ENCODE results near the gene TICRR.
A peak's percentile ranks its signal among the peaks of the same experiment; 100 is the strongest.
"Not testable (repeated sequence)": the region's sequence is repeated elsewhere in the genome, so short reads cannot be mapped to it uniquely, and the experiment has no call there.

The TICRR gene, protein sequence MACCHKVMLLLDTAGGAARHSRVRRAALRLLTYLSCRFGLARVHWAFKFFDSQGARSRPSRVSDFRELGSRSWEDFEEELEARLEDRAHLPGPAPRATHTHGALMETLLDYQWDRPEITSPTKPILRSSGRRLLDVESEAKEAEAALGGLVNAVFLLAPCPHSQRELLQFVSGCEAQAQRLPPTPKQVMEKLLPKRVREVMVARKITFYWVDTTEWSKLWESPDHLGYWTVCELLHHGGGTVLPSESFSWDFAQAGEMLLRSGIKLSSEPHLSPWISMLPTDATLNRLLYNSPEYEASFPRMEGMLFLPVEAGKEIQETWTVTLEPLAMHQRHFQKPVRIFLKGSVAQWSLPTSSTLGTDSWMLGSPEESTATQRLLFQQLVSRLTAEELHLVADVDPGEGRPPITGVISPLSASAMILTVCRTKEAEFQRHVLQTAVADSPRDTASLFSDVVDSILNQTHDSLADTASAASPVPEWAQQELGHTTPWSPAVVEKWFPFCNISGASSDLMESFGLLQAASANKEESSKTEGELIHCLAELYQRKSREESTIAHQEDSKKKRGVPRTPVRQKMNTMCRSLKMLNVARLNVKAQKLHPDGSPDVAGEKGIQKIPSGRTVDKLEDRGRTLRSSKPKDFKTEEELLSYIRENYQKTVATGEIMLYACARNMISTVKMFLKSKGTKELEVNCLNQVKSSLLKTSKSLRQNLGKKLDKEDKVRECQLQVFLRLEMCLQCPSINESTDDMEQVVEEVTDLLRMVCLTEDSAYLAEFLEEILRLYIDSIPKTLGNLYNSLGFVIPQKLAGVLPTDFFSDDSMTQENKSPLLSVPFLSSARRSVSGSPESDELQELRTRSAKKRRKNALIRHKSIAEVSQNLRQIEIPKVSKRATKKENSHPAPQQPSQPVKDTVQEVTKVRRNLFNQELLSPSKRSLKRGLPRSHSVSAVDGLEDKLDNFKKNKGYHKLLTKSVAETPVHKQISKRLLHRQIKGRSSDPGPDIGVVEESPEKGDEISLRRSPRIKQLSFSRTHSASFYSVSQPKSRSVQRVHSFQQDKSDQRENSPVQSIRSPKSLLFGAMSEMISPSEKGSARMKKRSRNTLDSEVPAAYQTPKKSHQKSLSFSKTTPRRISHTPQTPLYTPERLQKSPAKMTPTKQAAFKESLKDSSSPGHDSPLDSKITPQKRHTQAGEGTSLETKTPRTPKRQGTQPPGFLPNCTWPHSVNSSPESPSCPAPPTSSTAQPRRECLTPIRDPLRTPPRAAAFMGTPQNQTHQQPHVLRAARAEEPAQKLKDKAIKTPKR (N-terminal part only)
- total RNA-seq = 0.62 to 2.1 reads per million in 2 donors

DNA sequence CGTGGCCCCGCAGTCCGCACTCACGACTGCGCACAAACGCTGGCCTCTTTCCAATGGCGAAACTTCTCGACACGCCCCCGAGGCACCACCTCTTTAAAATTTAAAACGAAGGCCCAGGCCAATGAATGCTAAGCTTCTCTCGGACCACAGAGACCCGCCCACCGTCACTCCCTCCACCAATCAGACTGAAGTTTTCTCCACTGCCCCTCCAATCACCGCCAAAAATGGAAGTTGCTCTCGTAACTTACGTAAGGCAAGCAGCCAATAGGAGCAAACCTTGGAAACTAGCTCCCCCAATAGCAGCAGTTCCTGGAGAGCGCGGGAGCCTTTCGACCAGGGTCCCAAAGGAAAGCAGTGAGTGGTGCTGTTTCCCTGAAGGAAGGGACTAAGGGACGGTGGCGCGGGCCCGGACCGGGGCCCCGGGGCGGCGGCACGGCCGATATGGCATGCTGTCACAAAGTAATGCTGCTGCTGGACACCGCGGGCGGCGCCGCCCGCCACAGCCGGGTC is at the start of gene TICRR:
TICRR (plus strand) TSS at position 324 of the 510 bp plus-strand sequence; CDS start at position 442, 118 bp downstream.
- DNase-seq = peak; percentile 73 to 99 (median 92)

DNA sequence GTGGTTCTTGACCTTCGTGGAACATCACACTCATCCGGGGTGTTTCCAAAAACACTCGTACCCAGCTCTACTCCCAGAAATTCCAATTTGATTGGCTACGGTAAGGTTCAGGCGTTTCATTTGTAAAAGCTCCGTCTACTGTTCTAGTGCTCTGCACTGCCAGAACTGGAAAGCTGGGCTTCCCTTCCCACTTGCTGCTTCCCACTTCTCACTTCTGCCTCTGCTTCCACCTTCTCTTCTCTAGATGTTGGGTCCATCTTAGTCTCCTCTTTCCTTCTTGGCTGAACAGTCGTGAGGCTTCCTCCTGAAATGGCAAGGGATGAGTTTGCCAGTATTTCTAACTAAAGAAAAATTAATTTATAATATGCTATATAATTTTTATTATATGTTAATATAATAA is 49.1 kb upstream of the TICRR start:
- DNase-seq = no peak

DNA sequence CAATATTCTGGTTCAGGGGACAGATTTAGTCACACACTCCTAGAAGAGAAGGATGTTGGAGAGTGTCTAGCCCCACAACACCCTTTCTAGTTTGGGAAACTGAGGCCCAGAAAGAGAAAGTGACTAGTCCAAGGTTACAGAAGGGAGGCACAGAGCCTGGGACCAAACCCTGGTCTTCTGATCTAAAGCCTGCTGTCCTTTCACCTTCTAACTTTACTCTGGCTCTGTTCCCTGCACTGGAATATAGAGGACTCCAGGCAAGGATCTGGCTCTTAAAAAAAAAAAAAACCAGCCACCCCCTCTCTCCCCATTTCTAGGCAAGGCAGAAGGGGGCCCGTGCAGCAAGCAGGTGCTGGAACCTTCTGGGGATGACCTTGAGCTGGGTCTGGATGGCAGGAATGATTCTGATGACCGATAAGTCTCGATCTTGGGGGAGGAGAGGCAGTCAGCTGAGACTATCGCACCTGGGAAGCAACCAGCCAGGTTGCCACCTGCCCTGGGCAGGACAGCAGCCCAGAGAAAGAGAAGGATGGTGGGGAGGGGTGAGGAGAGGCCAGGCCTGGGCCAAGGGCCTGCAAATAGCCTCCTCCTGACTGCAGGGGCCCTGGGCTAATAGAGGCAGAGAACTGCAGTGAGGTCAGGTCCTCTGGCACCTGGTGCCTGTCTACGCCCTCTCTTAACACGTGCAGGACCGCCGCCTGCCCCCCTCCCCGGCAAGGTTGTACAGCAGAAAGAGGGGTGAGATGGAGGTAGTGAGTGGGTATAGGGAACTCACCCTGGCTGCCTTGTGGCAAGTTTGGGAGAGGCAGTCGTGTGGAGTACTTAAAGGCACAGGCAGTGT is 48.4 kb upstream of the TICRR start:
- DNase-seq = no peak

DNA sequence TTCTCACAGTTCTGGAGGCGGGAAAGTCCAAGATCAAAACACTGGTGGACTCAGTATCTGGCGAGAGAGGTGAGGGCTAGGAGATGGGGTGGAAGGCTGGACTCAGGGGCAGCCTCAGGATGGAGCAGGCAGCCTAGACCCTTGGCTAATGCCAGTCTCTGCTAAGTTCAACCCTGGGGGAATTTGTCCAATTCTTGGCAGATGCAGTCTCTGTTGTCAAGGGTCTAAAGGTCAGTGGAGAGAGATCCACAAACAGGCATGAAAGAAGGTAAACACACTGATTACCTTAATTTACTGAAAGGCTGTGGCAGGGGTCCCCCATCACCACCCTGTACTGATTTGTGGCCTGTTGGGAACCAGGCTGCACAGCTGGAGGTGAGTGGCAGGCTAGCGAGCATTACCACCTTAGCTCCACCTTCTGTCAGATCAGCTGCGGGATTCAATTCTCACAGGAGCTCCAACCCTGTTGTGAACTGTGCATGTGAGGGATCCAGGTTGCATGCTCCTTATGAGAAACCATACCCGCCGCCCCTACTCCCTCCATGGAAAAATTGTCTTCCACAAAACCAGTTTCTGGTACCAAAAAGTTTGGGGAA is 46.4 kb upstream of the TICRR start:
- no peak for DNase-seq

DNA sequence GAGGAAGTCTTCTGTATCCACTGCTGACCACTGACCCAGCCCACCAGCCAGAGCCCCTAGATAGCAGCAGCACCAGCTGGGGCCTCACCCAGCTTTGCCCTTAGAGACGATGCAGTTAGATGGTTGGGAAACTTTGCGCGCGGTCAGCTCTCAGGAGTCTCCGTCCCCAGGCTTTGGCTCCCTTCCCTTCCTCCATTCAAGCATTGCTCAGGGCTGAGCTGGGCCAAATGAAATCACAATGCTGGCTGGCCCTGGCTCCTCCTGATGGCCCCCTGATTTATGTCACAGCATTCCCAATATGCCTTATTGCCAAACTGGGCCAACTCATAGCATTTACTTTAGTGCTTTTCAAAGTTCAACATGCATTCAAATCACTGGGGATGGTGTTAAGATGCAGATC is 44.3 kb upstream of the TICRR start:
- DNase-seq = no peak

DNA sequence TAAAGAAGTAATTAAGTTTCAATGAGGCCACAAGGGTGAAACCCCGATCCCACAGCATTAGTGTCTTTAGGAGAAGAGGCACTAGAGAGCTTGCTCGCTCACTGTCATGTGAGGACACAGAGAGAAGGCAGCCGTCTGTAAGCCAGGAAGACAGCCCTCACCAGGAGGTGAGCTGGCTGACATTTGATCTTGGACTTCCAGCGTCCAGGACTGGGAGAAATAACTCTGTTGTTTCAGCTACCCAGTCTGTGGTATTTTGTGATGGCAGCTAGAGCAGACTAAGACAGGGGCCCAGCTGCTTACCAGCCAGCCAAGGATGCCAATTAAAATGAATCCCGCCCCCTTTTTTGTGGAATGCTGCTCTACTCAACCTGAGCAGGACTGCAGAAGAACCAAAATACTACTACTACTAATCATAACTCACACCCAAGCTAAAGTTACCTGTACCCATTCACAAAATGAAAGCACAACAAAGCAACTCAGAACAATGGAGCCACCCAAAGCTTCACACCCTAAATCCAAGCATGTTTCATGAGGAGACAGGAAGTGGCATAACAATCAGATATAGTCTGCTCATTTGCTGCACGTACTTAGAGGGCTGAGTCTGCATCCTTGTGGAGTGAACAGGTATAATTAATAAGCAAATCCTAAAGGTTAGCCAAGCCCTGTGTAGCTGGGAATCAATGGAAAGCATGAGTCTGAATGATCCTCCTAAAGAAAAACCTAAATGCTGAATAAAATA is 43.3 kb upstream of the TICRR start:
- peak in 1 of 5 experiments; percentile 15 for DNase-seq

DNA sequence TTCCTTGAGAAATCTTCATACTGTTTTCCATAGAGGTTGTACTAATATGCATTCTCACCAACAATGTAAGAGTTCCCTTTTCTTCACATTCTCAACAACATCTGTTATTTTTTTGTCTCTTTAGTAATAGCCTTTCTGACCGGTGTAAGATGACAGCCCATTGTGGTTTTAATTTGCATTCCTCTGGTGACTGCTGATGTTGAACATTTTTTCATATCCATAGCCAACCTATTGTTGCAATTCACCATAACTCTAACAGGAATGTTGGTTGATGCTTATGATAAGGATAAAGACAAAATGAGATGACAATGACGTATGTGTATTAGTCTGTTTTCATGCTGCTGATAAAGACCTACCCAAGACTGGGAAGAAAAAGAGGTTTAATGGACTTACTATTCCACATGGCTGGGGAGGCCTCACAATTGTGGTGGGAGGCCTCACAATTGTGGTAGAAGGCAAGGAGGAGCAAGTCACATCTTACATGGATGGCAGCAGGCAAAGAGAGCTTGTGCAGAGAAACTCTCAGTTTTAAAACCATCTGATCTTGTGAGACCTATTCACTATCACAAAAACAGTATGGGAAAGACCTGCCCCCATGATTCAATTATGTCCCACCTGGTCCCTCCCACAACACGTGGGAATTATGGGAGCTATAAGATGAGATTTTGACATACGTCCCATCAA is 41.3 kb upstream of the TICRR start:
- DNase-seq = no peak

DNA sequence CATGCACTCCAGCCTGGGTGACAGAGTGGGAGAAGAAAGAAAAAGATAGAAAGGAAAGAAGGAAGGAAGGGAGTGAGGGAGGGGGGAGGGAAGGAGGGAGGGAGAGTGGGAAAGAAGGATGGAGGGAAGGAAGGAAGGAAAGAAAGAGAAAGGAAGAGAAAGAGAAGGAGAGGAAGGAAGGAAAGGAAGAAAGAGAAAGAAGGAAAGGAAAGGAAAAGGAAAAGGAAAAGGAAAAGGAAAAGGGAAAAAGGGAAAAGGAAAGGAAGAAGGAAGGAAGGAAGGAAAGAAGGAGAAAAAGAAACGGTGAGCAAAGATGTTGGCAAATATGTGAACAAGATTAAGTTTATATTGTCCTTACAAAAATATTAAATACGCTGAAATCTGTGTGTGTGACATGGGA is 36.2 kb upstream of the TICRR start:
- DNase-seq = no peak

DNA sequence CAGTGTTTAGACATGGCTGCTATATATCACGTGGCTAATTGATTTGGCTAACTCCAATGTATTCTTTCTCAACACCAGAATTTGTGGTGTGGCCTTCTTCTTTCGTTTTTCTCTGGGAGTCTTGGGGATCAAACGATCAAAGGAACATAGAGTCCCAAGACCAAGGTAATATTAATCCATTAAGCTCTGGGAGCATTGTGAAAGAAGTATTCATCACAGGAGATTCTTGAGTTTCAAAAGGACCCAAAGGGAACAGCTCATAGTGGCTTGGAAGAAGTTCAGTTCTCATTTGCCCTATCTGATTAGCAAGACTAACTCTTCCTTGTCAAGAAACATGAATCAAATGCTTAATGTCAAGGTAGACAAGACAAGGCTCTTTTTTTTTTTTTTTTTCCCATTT is 32.9 kb upstream of the TICRR start:
- DNase-seq = no peak

DNA sequence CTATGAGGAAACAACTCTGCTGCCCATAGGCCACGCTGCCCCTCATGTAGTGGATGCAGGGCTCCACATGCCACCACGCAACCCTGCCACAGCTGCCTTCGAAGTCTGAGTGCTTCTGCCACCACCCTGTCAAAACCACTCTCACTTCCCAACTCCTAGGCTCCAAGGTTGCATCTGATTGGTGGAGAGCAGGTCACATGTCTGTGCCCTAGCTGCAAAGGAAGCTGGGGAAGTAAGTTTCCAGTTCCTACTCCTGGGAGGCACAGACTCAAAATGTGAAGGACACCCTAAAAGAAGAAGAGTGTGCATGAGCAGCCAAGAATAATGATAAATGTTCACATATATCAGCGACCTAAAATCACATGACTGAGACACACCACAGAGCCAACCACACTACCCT is 31.9 kb upstream of the TICRR start:
- no peak for DNase-seq

DNA sequence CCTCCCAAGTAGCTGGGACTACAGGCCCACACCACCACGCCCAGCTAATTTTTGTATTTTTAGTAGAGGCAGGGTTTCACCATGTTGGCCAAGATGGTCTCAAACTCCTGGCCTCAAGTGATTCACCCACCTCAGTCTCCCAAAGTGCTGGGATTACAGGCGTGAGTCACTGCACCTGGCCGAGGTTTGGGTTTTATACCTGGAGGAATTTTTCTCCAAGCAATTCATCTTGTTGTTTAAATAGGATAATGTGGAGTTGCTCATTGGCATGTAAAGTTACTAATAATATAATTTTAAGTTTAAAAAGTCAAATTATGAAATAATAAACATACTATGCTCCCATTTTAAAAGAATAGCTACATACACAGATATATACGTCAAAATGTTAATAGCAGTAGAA is 26.1 kb upstream of the TICRR start:
- not testable (repeated sequence) for DNase-seq

DNA sequence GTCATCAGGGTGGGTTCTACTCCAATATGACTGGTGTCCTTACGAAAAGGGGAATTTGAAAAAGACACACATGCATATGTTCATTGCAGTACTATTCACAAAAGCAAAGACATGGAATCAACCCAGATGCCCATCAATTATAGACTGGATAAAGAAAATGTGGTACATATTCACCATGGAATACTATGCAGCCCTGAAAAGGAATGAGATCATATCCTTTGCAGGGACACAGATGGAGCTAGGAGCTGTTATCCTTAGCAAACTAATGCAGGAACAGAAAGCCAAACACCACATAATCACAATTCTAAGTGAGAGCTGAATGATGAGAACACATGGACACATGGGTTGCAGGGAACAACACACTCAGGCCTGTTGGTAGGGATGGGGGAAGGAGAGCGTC is 24.8 kb upstream of the TICRR start:
- no peak for DNase-seq

DNA sequence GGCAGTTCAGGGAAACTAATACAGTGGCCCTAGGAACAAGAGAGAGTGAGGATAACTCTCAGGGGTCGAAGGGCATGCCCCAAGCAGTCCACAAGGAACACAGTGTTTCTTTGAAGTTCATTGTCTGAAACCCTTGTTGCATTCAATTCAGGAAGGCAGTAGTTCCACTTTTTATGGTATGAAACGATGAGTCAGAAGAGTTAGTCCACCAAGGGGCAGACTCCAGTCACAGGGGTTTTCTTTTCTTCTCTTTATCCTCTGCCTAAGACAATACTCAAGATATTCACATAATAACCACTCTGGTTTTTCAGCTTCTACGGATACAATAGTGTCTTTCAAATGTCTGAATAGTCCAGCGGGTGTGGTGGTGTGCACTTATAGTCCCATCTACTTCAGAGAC is 23.7 kb upstream of the TICRR start:
- DNase-seq = no peak

DNA sequence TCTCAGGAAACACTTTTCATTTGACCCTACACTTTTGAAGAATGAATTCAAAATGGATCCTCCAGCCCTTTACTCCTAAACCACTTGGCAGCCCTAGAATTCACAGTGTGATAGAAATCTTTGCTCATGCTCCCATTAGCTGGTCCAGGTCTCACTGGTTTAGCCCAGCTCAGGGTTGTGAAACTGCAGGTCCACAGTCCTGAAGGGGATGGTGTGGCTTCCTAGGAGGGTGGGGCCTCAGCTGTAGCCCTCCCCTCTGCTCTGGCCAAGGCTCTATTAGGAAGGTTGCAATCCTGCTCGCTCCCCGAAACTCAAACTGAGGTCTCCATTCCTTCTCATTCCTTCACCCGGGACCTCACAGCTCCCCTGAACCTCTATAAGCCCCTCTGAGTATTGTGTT is 21.6 kb upstream of the TICRR start:
- no peak for DNase-seq

DNA sequence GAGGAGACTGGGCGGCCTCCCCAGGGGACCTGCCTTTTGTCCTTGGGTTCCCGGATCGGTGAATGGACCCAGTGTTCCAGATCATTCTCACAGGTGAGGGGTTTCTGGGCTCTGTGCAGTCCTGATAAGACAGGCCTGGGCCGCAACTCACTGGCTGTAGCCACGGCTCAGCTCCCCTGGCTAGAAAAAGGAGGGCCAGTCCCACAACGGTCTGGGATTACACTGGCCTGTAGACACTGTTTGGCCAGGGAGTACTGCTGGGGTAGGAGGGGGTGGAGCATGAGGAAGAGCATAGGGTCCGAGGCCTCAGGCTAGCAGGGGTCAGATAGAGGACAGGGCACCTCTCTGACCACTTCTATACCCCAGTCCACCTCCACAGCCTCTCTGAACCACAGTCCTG is 21.0 kb upstream of the TICRR start:
- no peak for DNase-seq

DNA sequence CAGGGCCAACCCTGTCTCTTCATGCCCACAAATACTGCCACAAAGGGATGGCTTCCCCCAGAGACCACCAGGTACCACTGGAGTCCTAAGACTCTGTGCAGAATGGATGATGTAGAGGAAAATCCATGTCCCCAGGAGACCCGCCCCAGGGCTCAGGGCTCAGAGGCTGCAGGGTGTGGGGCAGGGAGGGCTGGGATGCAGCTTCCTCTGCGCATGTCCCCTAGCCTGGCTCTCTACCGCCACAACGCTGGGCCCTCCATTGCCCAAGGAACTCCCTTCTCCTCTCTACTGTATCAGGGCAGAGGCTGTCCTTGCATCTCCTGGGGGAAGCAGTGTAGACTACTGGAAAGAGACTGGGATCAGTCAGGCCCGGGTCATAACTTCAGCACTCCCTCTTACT is 19.5 kb upstream of the TICRR start:
- DNase-seq = no peak

DNA sequence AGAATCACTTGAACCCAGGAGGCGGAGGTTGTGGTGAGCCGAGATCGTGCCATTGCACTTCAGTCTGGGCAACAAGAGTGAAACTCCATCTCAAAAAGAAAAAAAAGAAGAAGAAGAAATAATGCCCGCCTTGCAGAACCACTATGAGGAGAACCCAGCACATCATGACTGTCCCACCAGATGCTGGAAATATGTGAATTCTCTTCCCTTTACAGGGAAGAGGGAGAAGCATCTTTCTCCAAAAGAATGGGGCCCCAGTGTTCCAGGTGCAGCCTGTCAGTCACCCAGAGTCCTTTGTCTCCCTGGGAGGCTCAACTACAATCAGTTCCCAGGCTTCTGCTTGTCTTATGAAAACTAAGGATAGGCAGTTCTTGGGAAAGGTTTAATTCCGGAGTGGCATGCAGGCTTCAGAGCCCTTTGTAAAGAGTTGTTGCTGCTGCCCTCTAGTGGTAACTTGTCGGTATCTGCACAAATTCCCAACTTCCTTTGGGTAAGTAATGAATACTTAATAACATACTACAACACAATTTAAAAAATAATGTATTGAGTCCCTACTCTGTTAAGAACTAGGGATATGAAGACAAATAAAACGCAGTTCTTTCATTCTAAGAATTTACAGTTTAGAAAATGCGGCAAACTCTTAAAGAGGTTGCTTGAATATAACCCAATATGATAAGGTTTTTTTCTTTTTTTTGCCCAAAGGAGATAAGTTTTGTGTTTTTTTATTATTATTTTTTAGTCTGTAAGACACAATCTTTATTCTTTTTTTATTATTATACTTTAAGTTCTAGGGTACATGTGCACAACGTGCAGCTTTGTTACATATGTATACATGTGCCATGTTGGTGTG is 18.6 kb upstream of the TICRR start:
- DNase-seq = peak in 3 of 5 experiments; percentile 9 to 38 (median 15)

DNA sequence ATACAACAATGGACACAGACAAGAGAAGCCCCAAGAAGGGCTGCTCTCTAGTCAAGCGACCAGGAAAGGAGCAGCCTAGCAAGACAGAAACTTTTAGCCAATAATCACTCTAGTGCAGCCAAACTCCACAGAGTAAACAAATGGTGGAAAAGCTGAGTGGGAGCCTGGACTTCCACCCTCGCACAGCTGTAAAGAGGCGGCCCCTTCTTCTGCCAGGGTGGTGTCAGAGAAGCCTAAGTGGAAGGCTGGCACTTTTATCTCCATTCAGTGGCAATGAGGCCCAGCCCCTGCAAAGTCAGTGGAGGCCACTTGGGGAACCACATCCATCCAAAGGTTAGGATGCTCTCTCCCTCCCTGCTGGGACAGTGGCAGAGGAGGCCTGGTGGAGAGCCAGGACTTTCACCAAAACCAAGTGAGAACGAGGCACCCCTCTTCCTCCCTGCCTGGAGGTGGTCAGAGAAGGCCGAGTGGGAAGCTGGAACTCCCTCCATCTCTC is 15.5 kb upstream of the TICRR start:
- no peak for DNase-seq

DNA sequence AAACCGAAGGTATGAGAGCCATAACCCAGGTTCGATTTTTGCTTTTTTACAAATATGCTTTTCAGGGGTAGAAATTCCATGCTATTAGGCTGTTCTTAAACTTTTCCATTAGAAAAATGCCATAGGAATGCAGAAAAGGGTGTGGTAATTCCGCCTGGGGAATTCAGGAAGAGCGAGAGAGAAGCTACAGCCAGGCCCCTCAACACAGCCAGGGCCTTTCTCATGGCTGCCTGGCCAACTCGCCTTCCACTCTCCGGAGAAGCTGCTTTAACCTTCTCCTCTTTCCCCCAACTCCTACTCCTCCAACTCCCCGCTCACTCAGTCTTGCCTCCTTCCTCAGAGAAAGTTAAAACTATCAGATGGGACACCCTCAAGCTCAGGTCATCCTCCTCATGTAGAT is 9.1 kb upstream of the TICRR start:
- no peak for DNase-seq

Data from T-helper 2 cell (primary cell).